Measurements from ENCODE around the gene TPK1.

- TF ChIP-seq MAX (IDR thresholded peaks at IDR 0.05; ENCODE audit: low read depth, low read length) (peak; percentile 81), CTCF (IDR thresholded peaks at IDR 0.05; ENCODE audit: low read depth, low read length) (no peak), POLR2A (IDR thresholded peaks at IDR 0.05; ENCODE audit: extremely low read depth, insufficient read length) (peak; percentile 74)
Observed at GRCh38 chr7:144835652-144836544, at the start of gene TPK1.

Measured in NB4 (cell line).